NCI-H146 treated with DMSO at 0.1 percent for 48 hours (cell line): ENCODE measurements around the gene LGI2.

Experiments
- DNase-seq: peaks from one replicate; lab custom pipeline; 2025; ENCODE audit not compliant: unreplicated experiment; lab: John Stamatoyannopoulos, UW

The LGI2 gene

GRCh38 chr4:24968278-24968677 is 62.5 kb downstream of the LGI2 start:
- no peak for DNase-seq

GRCh38 chr4:24967346-24967745 is 63.4 kb downstream of the LGI2 start:
- DNase-seq: no peak

- no peak for DNase-seq
Observed at GRCh38 chr4:24966076-24966475, 64.7 kb downstream of the LGI2 start.

- no peak for DNase-seq
Observed at GRCh38 chr4:24965627-24966026, 65.1 kb downstream of the LGI2 start.

- no peak for DNase-seq
Observed at GRCh38 chr4:24963277-24963676, 67.5 kb downstream of the LGI2 start.

GRCh38 chr4:24957886-24958285 is 72.9 kb downstream of the LGI2 start:
- DNase-seq: no peak

GRCh38 chr4:24956763-24957162 is 74.0 kb downstream of the LGI2 start:
- DNase-seq: no peak

GRCh38 chr4:24956091-24956490 is 74.7 kb downstream of the LGI2 start:
- DNase-seq: no peak

GRCh38 chr4:24952667-24953066 is 78.1 kb downstream of the LGI2 start:
- DNase-seq: no peak

GRCh38 chr4:24949970-24950369 is 80.8 kb downstream of the LGI2 start:
- DNase-seq: no peak
